H1 (cell line): ENCODE results near the gene DNAH1. TPM values are rescaled to one million over a fixed set of nuclear protein-coding genes. Genes with fewer than 3 reads are reported as not detected.

ENCODE experiments used
- CTCF ChIA-PET: fragments of 300-600 bp; sonication (Branson Sonifier 250); formaldehyde crosslinking; loops from one replicate; lab custom pipeline; 2021; ENCODE audit not compliant: partially characterized antibody; lab: Charles Lee
- POLR2A ChIA-PET: fragments of 300-600 bp; sonication (Branson Sonifier 250); formaldehyde crosslinking; loops from one replicate; lab custom pipeline; 2021; ENCODE audit warnings: inconsistent platforms; ENCODE audit not compliant: partially characterized antibody; lab: Charles Lee
- DNase-seq, 2 experiments: peaks; one replicate each; pipeline versions ENCODE4 v3.0.0 to v3.0.0-alpha.2; 2010 to 2022; ENCODE audit warnings: low spot score in 2 of 2, low read depth in 1 of 2, mixed read lengths in 1 of 2
- FAIRE-seq: peaks from 2 replicates; lab custom pipeline; 2011; peaks lifted over from hg19 to GRCh38; lab: Jason Lieb, UNC
- H2AFZ ChIP-seq: 2 replicates; pipeline ENCODE4 v1.8.1; 2012; ENCODE audit warnings: low read length, inconsistent platforms
- H2AK5ac ChIP-seq: 2 replicates; pipeline ENCODE4 v1.6.1; 2013; ENCODE audit warnings: low read depth, low read length
- H2BK120ac ChIP-seq: replicated peaks from 2 replicates; pipeline ENCODE3; 2013; ENCODE audit warnings: low read depth, low read length, inconsistent platforms
- H2BK12ac ChIP-seq: 2 replicates; pipeline ENCODE4 v1.6.1; 2013; ENCODE audit warnings: low read depth, low read length
- H2BK15ac ChIP-seq: 2 replicates; pipeline ENCODE4 v1.6.1; 2013; ENCODE audit warnings: low read length
- H2BK20ac ChIP-seq: 2 replicates; pipeline ENCODE4 v1.6.1; 2013; ENCODE audit warnings: low read length
- H2BK5ac ChIP-seq: 2 replicates; pipeline ENCODE4 v1.6.1; 2013; ENCODE audit warnings: low read depth, low read length
- H3K14ac ChIP-seq: 2 replicates; pipeline ENCODE4 v1.6.1; 2013; ENCODE audit warnings: inconsistent platforms; ENCODE audit not compliant: insufficient read length
- H3K18ac ChIP-seq: 2 replicates; pipeline ENCODE4 v1.6.1; 2013; ENCODE audit warnings: low read length; ENCODE audit errors: extremely low read depth
- H3K23ac ChIP-seq: 2 replicates; pipeline ENCODE4 v1.6.1; 2013; ENCODE audit warnings: inconsistent platforms; ENCODE audit not compliant: insufficient read length
- H3K23me2 ChIP-seq: 2 replicates; pipeline ENCODE4 v1.6.1; 2013; ENCODE audit warnings: low read depth, low read length
- H3K27ac ChIP-seq: 2 replicates; pipeline ENCODE4 v1.6.1; 2011; ENCODE audit warnings: low read depth, low read length, inconsistent platforms
- H3K27me3 ChIP-seq, 4 experiments: replicated peaks in 1 of 4; 1 replicate in 1 of 4; 2 replicates in 3 of 4; pipeline versions ENCODE4 v1.6.1 to v1.8.1; 2011 to 2013; ENCODE audit warnings: low read length in 3 of 4, mild to moderate bottlenecking in 3 of 4, inconsistent platforms in 2 of 4, mixed read lengths in 2 of 4, moderate library complexity in 1 of 4; ENCODE audit not compliant: control insufficient read depth in 3 of 4, insufficient read depth in 3 of 4; ENCODE audit errors: extremely low read depth in 1 of 4
- H3K36me3 ChIP-seq, 4 experiments: 2 replicates each; pipeline versions ENCODE4 v1.6.1 to v1.8.1; 2011 to 2013; ENCODE audit warnings: mild to moderate bottlenecking in 4 of 4, low read length in 3 of 4, moderate library complexity in 2 of 4, control low read depth in 1 of 4, inconsistent platforms in 1 of 4; ENCODE audit not compliant: insufficient read depth in 4 of 4, control insufficient read depth in 2 of 4
- H3K4ac ChIP-seq: replicated peaks from 2 replicates; pipeline ENCODE3; 2013; ENCODE audit warnings: low read length, low read depth, mixed read lengths, inconsistent platforms; ENCODE audit not compliant: insufficient read length
- H3K4me1 ChIP-seq, 4 experiments: replicated peaks in 1 of 4; 1 replicate in 1 of 4; 2 replicates in 3 of 4; pipeline versions ENCODE4 v1.6.1 to v1.8.1; 2011 to 2013; ENCODE audit warnings: low read length in 3 of 4, inconsistent platforms in 2 of 4, mixed read lengths in 1 of 4; ENCODE audit not compliant: insufficient read depth in 4 of 4, control insufficient read depth in 3 of 4
- H3K4me2 ChIP-seq, 2 experiments: 2 replicates each; pipeline versions ENCODE4 v1.6.1 to v1.8.1; 2011 to 2013; ENCODE audit warnings: low read depth in 2 of 2, low read length in 2 of 2, control low read depth in 1 of 2, inconsistent platforms in 1 of 2, mild to moderate bottlenecking in 1 of 2; ENCODE audit not compliant: insufficient read depth in 1 of 2
- H3K4me3 ChIP-seq, 4 experiments: fragments of 200-600, 300-600 bp in 1 of 4; sonication (generic), shearing (Covaris generic), sonication (Bioruptor Twin) in 1 of 4; 2 replicates each; pipeline versions ENCODE4 v1.5.1 to v1.8.1; 2011 to 2016; ENCODE audit warnings: low read length in 4 of 4, low read depth in 3 of 4, control low read depth in 2 of 4, inconsistent platforms in 2 of 4, mild to moderate bottlenecking in 2 of 4, mixed read lengths in 1 of 4, moderate library complexity in 1 of 4; ENCODE audit not compliant: insufficient read depth in 2 of 4; ENCODE audit errors: extremely low read depth in 1 of 4
- H3K56ac ChIP-seq: replicated peaks from 2 replicates; pipeline ENCODE3; 2013; ENCODE audit warnings: low read depth, mild to moderate bottlenecking, mixed read lengths, low read length, inconsistent platforms; ENCODE audit not compliant: insufficient read length
- H3K79me1 ChIP-seq: 2 replicates; pipeline ENCODE4 v1.6.1; 2013; ENCODE audit warnings: low read depth, low read length, control low read depth
- H3K79me2 ChIP-seq, 2 experiments: 2 replicates each; pipeline versions ENCODE4 v1.6.1 to v1.8.1; 2012 to 2013; ENCODE audit warnings: low read length in 2 of 2, mild to moderate bottlenecking in 2 of 2, inconsistent platforms in 1 of 2; ENCODE audit not compliant: insufficient read depth in 2 of 2, control insufficient read depth in 1 of 2
- H3K9ac ChIP-seq, 4 experiments: replicated peaks in 1 of 4; 1 replicate in 1 of 4; 2 replicates in 3 of 4; pipeline versions ENCODE4 v1.6.1 to v1.8.1; 2011 to 2013; ENCODE audit warnings: low read depth in 3 of 4, low read length in 3 of 4, control low read depth in 2 of 4, mild to moderate bottlenecking in 2 of 4, moderate library complexity in 2 of 4, inconsistent platforms in 1 of 4; ENCODE audit errors: extremely low read depth in 1 of 4
- H3K9me3 ChIP-seq, 2 experiments: 2 replicates each; pipeline versions ENCODE4 v1.6.1 to v1.8.1; 2012 to 2013; ENCODE audit warnings: mild to moderate bottlenecking in 2 of 2, moderate library complexity in 2 of 2, control low read depth in 1 of 2, inconsistent platforms in 1 of 2, low read depth in 1 of 2, low read length in 1 of 2, mixed read lengths in 1 of 2; ENCODE audit not compliant: insufficient read depth in 2 of 2
- H4K20me1 ChIP-seq, 2 experiments: replicated peaks in 1 of 2; 2 replicates each; pipeline versions ENCODE3 to v1.8.1; 2011 to 2013; ENCODE audit warnings: inconsistent platforms in 2 of 2, low read length in 2 of 2, mild to moderate bottlenecking in 1 of 2; ENCODE audit not compliant: insufficient read depth in 2 of 2, control insufficient read depth in 1 of 2
- H4K5ac ChIP-seq: 2 replicates; pipeline ENCODE4 v1.6.1; 2013; ENCODE audit warnings: low read length, low read depth, mixed read lengths, inconsistent platforms; ENCODE audit not compliant: insufficient read length
- H4K8ac ChIP-seq: 2 replicates; pipeline ENCODE4 v1.8.0; 2013; ENCODE audit warnings: mild to moderate bottlenecking, moderate library complexity, low read length, inconsistent platforms; ENCODE audit not compliant: insufficient read depth; ENCODE audit errors: extremely low read depth
- H4K91ac ChIP-seq: replicated peaks from 2 replicates; pipeline ENCODE3; 2013; ENCODE audit warnings: low read length, mixed read lengths, inconsistent platforms; ENCODE audit not compliant: insufficient read length
- CREB1 ChIP-seq: IDR thresholded peaks from 2 replicates; pipeline ENCODE4 v1.6.1; 2012; ENCODE audit warnings: inconsistent platforms
- FOSL1 ChIP-seq: IDR thresholded peaks from 2 replicates; pipeline ENCODE4 v1.6.1; 2011; ENCODE audit warnings: mild to moderate bottlenecking, low read depth, low read length, moderate library complexity; ENCODE audit not compliant: insufficient read depth
- JUN ChIP-seq: IDR thresholded peaks from 2 replicates; pipeline ENCODE4 v1.6.1; 2011; ENCODE audit warnings: low read depth, mild to moderate bottlenecking, improper control_type of control experiment, low read length
- POLR2A ChIP-seq, 2 experiments: IDR thresholded peaks; 1 replicate in 1 of 2; 2 replicates in 1 of 2; pipeline ENCODE4 v1.6.1; 2011; ENCODE audit warnings: low read depth in 2 of 2, low read length in 2 of 2, mild to moderate bottlenecking in 2 of 2; ENCODE audit errors: control extremely low read depth in 1 of 2
- RXRA ChIP-seq: IDR thresholded peaks from 2 replicates; pipeline ENCODE4 v1.6.1; 2011; ENCODE audit warnings: low read depth, mild to moderate bottlenecking, low read length, moderate library complexity; ENCODE audit not compliant: insufficient read depth
- SIN3A ChIP-seq, 2 experiments: IDR thresholded peaks in 1 of 2; conservative IDR thresholded peaks in 1 of 2; 2 replicates each; pipeline ENCODE4 v1.6.1; 2011 to 2012; ENCODE audit warnings: low read length in 2 of 2, improper control_type of control experiment in 1 of 2, low read depth in 1 of 2, mild to moderate bottlenecking in 1 of 2
- SIRT6 ChIP-seq: IDR thresholded peaks from one replicate; pipeline ENCODE4 v1.7.1; 2012; ENCODE audit warnings: low read length, inconsistent platforms
- SIX5 ChIP-seq: IDR thresholded peaks from 2 replicates; pipeline ENCODE4 v1.6.1; 2011; ENCODE audit warnings: mild to moderate bottlenecking, low read depth, low read length
- SRF ChIP-seq: IDR thresholded peaks from 2 replicates; pipeline ENCODE4 v1.6.1; 2011; ENCODE audit warnings: mild to moderate bottlenecking, low read depth, low read length, moderate library complexity
- TBP ChIP-seq: IDR thresholded peaks from 2 replicates; pipeline ENCODE4 v1.6.1; 2011; ENCODE audit warnings: low read depth, low read length, improper control_type of control experiment
- TCF12 ChIP-seq: IDR thresholded peaks from 2 replicates; pipeline ENCODE4 v1.6.1; 2011; ENCODE audit warnings: low read depth, mild to moderate bottlenecking, low read length
- WGBS, 2 experiments: shearing (Covaris generic) in 1 of 2; methylation state at CpG; one replicate each; pipeline versions ENCODE4 v1.1.6 to v1.1.7; 2013 to 2015; ENCODE audit warnings: low lambda C conversion rate in 2 of 2, mixed read lengths in 2 of 2, inconsistent platforms in 1 of 2, low coverage in 1 of 2, missing lambda C conversion rate in 1 of 2; ENCODE audit not compliant: insufficient replicate concordance in 2 of 2, insufficient coverage in 1 of 2, insufficient read length in 1 of 2; ENCODE audit errors: extremely low coverage in 1 of 2, missing lambda C conversion rate in 1 of 2; 5-methylcytosine and 5-hydroxymethylcytosine counted together
- polyA plus RNA-seq, 7 experiments: library from polyadenylated mRNA; depleted of rRNA in 3 of 7; stranded (reverse) in 5 of 7; unstranded in 2 of 7; fragments of >200 nt in 5 of 7; fragments of 200-250 nt in 2 of 7; gene quantifications; 1 replicate in 5 of 7; 2 replicates in 1 of 7; 4 replicates in 1 of 7; pipeline versions ENCODE4 v1.2.1 to v1.2.3, GENCODE V29; 2011 to 2013; ENCODE audit warnings: missing spikeins in 2 of 7, mixed read lengths in 2 of 7
- total RNA-seq: library from RNA; stranded (reverse); fragmentation: NEBNext Ultra II Directional; extraction: Animal tissue kit (Norgen Biotek cat#: 25700); gene quantifications from 2 replicates; pipeline ENCODE4 v1.2.1, GENCODE V29; 2021
- TF ChIP-seq, protein P1 (sequence below): IDR thresholded peaks from 2 replicates; pipeline ENCODE4 v1.6.1; 2011; ENCODE audit warnings: low read length, improper control_type of control experiment
- TF ChIP-seq, protein P2 (sequence below): IDR thresholded peaks from 2 replicates; pipeline ENCODE4 v1.6.1; 2012; ENCODE audit warnings: inconsistent platforms

Gene DNAH1
- total and polyA plus RNA-seq, 2 of the 8 experiments (the other 6 are each of a cell fraction or from before 2014, with no cell fraction given): 1.0 to 1.5 TPM

DNA sequence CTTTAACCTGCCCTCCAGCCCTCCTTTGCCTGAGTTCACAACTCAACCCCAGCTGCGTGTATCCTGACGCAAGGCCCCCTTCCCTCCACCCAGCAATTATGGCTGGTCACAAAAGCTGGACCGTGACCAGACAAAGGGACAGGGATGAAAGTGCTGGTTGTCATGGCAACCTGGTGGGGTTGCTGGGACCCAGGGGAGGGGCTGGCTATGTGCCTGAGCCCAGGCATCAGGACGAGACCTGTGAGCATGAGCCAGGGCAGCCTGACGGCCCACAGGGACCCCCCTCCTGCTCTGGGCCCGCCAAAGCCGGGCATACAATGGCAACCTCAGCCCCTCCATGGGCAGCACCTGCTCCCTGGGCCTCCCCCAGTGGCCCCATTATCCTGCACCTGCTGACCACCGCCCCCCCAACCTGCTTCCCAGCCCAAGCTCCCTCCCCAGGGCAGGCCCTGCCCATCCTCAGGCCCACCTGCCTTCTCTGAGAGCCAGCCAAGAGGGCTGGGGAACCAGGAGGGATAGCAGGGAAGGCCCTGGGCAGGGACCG lies 4.5 kb upstream of the DNAH1 start:
- no peak overlapping the region for H3K4me2 ChIP-seq
- H3K18ac ChIP-seq: no peak overlapping the region
- no peak overlapping the region for H2BK12ac ChIP-seq
- no peak overlapping the region for H3K4ac ChIP-seq
- H3K23ac ChIP-seq: no peak overlapping the region
- H3K9ac ChIP-seq: no peak overlapping the region
- no peaks in the 10 kb centered on the region; a peak in 1 of 7 replicates for H3K4me1 ChIP-seq
- POLR2A ChIA-PET: interaction anchor here (0.6 to 1.1 kb wide), 4 partner anchors 11 to 34 kb away, joined by 3 to 4 read pairs (median 4); partner anchors contain the start of gene WDR82
- no peak overlapping the region for H2BK15ac ChIP-seq
- H3K14ac ChIP-seq: no peak overlapping the region
- H3K9me3 ChIP-seq: no peaks in the 10 kb centered on the region
- H3K27me3 ChIP-seq: peaks cover 0 to 5% (median under 1%) of the 10 kb centered on the region in 4 experiments; a peak in 3 of 7 replicates
- H4K20me1 ChIP-seq: peaks cover 0 to 2% of the 10 kb centered on the region in 2 experiments
- no peaks in the 10 kb centered on the region for H3K23me2 ChIP-seq
- H4K5ac ChIP-seq: no peak overlapping the region
- no peak overlapping the region for H3K27ac ChIP-seq
- H2BK20ac ChIP-seq: no peak overlapping the region
- DNase-seq (no peak), FAIRE-seq (no peak)
- no peaks in the 10 kb centered on the region; a peak in 1 of 8 replicates for H3K36me3 ChIP-seq
- H3K56ac ChIP-seq: peak overlapping the region; percentile 57
- no peak overlapping the region for H3K4me3 ChIP-seq
- H4K91ac ChIP-seq: no peak overlapping the region
- H4K8ac ChIP-seq: no peak overlapping the region; the same call in 1 of the 2 replicates
- H2BK5ac ChIP-seq: no peak overlapping the region
- H3K79me2 ChIP-seq: no peaks in the 10 kb centered on the region
- H3K79me1 ChIP-seq: no peaks in the 10 kb centered on the region
- no peak overlapping the region for H2BK120ac ChIP-seq
- CTCF ChIA-PET: interaction anchor here (1.5 to 2.7 kb wide), 4 partner anchors 11 to 32 kb away, joined by 3 to 11 read pairs (median 6); partner anchors contain the start of gene WDR82
- H2AK5ac ChIP-seq: no peak overlapping the region
- WGBS, 2 experiments: 88% methylated on average over 8 of the region's 9 CpGs; no CpG with 5 or more reads in 1 of the 2 experiments
- no peak overlapping the region for H2AFZ ChIP-seq
- TF ChIP-seq FOSL1 (no peak), RXRA (no peak), SIRT6 (no peak), SRF (no peak), SIN3A (conservative IDR thresholded peaks at IDR 0.05 in 1 of 2, IDR thresholded peaks at IDR 0.05 in 1 of 2; ENCODE audit: low read depth in 1 of 2, low read length in 2 of 2) (no peak), TBP (no peak), JUN (no peak), SIX5 (no peak), CREB1 (no peak), TCF12 (no peak), POLR2A (IDR thresholded peaks at IDR 0.05; ENCODE audit: control extremely low read depth in 1 of 2, low read depth in 2 of 2, low read length in 2 of 2) (no peak)
- TF ChIP-seq, protein P1, sequence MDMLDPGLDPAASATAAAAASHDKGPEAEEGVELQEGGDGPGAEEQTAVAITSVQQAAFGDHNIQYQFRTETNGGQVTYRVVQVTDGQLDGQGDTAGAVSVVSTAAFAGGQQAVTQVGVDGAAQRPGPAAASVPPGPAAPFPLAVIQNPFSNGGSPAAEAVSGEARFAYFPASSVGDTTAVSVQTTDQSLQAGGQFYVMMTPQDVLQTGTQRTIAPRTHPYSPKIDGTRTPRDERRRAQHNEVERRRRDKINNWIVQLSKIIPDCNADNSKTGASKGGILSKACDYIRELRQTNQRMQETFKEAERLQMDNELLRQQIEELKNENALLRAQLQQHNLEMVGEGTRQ: no peak
- TF ChIP-seq, protein P2, sequence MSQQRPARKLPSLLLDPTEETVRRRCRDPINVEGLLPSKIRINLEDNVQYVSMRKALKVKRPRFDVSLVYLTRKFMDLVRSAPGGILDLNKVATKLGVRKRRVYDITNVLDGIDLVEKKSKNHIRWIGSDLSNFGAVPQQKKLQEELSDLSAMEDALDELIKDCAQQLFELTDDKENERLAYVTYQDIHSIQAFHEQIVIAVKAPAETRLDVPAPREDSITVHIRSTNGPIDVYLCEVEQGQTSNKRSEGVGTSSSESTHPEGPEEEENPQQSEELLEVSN: no peak
